K562 (cell line): ENCODE results near the gene KDM4C. TPM values are rescaled to one million over a fixed set of nuclear protein-coding genes. Genes with fewer than 3 reads are reported as not detected.

Experiments
- ATAC-seq: fragments of 200-7000 bp; cut with Tn5 transposase; 3 replicates; pipeline ENCODE4 v1.9.1; 2020; ENCODE audit warnings: moderate library complexity
- BruUV-seq: library from RNA; stranded (reverse); fragments of 400-500 nt; replicated peaks from 2 replicates; lab custom pipeline; 2021; lab: Mats Ljungman, UMichigan
- CTCF ChIA-PET: fragments of 300-600 bp; formaldehyde crosslinking; extraction: SDS; loops from one replicate; lab custom pipeline; 2021; ENCODE audit warnings: low intra/inter-chr PET ratio; lab: Yijun Ruan, JAX
- POLR2A ChIA-PET: fragments of 300-600, 350-650 bp; sonication (Branson Sonifier 250); formaldehyde crosslinking; extraction: SDS; loops from one replicate; lab custom pipeline; 2021; ENCODE audit warnings: antibody characterized with exemption, inconsistent platforms; lab: Yijun Ruan, JAX
- DNase-seq, 4 experiments: peaks; one replicate each; pipeline versions ENCODE4 v3.0.0 to v3.0.0-alpha.2; 2011 to 2018; ENCODE audit warnings: low spot score in 3 of 4, mixed read lengths in 3 of 4; ENCODE audit errors: extremely low read depth in 1 of 4
- FAIRE-seq: peaks from 2 replicates; lab custom pipeline; 2011; peaks lifted over from hg19 to GRCh38; lab: Jason Lieb, UNC
- H2AFZ ChIP-seq: 2 replicates; pipeline ENCODE4 v1.6.0; 2011; ENCODE audit warnings: low read depth, low read length, control low read depth, inconsistent platforms
- H3K27ac ChIP-seq: fragments of 200-600 bp; 3 replicates; pipeline ENCODE4 v1.8.0; 2011; ENCODE audit warnings: low read depth, mild to moderate bottlenecking, control low read depth, inconsistent platforms, low read length, moderate library complexity, mixed read lengths; ENCODE audit errors: extremely low read depth
- H3K27me3 ChIP-seq, 2 experiments: fragments of 300-600 bp in 1 of 2; 2 replicates in 1 of 2; 3 replicates in 1 of 2; pipeline versions ENCODE4 v1.6.0 to v1.8.0; 2011; ENCODE audit warnings: inconsistent platforms in 2 of 2, low read length in 2 of 2, mild to moderate bottlenecking in 1 of 2, mixed read lengths in 1 of 2, moderate library complexity in 1 of 2; ENCODE audit not compliant: control insufficient read depth in 2 of 2, insufficient read depth in 2 of 2
- H3K36me3 ChIP-seq: fragments of 300-600 bp; 3 replicates; pipeline ENCODE4 v1.8.0; 2011; ENCODE audit warnings: mild to moderate bottlenecking, low read length, inconsistent platforms; ENCODE audit not compliant: control insufficient read depth, insufficient read depth
- H3K4me1 ChIP-seq, 2 experiments: fragments of 200-600 bp in 1 of 2; replicated peaks in 1 of 2; 2 replicates in 1 of 2; 3 replicates in 1 of 2; pipeline versions ENCODE4 v1.5.1 to v1.8.0; 2011; ENCODE audit warnings: inconsistent platforms in 2 of 2, low read length in 2 of 2, mild to moderate bottlenecking in 1 of 2, mixed read lengths in 1 of 2, moderate library complexity in 1 of 2; ENCODE audit not compliant: control insufficient read depth in 2 of 2, insufficient read depth in 2 of 2
- H3K4me2 ChIP-seq: 2 replicates; pipeline ENCODE4 v1.6.1; 2011; ENCODE audit warnings: low read length, control low read depth, inconsistent platforms, mixed read lengths; ENCODE audit not compliant: insufficient read depth
- H3K4me3 ChIP-seq: fragments of 200-600 bp; sonication (generic), shearing (Covaris generic); 2 replicates; pipeline ENCODE4 v1.5.1; 2016; ENCODE audit warnings: control low read depth, inconsistent platforms
- H3K79me2 ChIP-seq: fragments of 200-600 bp; 3 replicates; pipeline ENCODE4 v1.8.0; 2011; ENCODE audit warnings: low read length, inconsistent platforms; ENCODE audit not compliant: control insufficient read depth, insufficient read depth
- H3K9ac ChIP-seq, 2 experiments: 2 replicates each; pipeline versions ENCODE4 v1.6.0 to v1.6.1; 2011; ENCODE audit warnings: low read depth in 2 of 2, low read length in 2 of 2, control low read depth in 1 of 2, inconsistent platforms in 1 of 2, mild to moderate bottlenecking in 1 of 2, mixed read lengths in 1 of 2; ENCODE audit not compliant: insufficient read depth in 1 of 2
- H3K9me1 ChIP-seq: one replicate; pipeline ENCODE4 v1.6.0; 2011; ENCODE audit warnings: inconsistent platforms, mild to moderate bottlenecking, low read length, moderate library complexity; ENCODE audit not compliant: control insufficient read depth, insufficient read depth
- H3K9me3 ChIP-seq: replicated peaks from 2 replicates; pipeline ENCODE4 v1.5.1; 2011; ENCODE audit warnings: low read depth, low read length, inconsistent platforms; ENCODE audit not compliant: control insufficient read depth, insufficient read depth
- H4K20me1 ChIP-seq: replicated peaks from 2 replicates; pipeline ENCODE4 v1.6.1; 2011; ENCODE audit warnings: low read length, inconsistent platforms, mixed read lengths; ENCODE audit not compliant: control insufficient read depth, insufficient read depth
- ELF1 ChIP-seq: fragments of 200-800 bp; sonication (Bioruptor generic); IDR thresholded peaks from 2 replicates; pipeline ENCODE4 v1.6.1; 2016; ENCODE audit warnings: missing genetic modification characterization, missing compliant biosample characterization
- HMG20B ChIP-seq: fragments of 250-450 bp; sonication (Bioruptor Pico); IDR thresholded peaks from 2 replicates; pipeline ENCODE4 v1.5.0; 2021; ENCODE audit warnings: mild to moderate bottlenecking
- NFE2L1 ChIP-seq: fragments of 450-650 bp; IDR thresholded peaks from 2 replicates; pipeline ENCODE4 v1.6.1; 2016; ENCODE audit warnings: missing genetic modification characterization, low read depth, mild to moderate bottlenecking, missing compliant biosample characterization, moderate library complexity, borderline replicate concordance
- NR2C1 ChIP-seq, 2 experiments: fragments of 450-650 bp; IDR thresholded peaks; 2 replicates each; pipeline ENCODE4 v1.6.1; 2017; ENCODE audit warnings: mild to moderate bottlenecking in 2 of 2, antibody characterized with exemption in 1 of 2, inconsistent platforms in 1 of 2, missing compliant biosample characterization in 1 of 2, missing genetic modification characterization in 1 of 2
- PTRF ChIP-seq: fragments of 450-650 bp; IDR thresholded peaks from 2 replicates; pipeline ENCODE4 v1.6.1; 2016; ENCODE audit warnings: mild to moderate bottlenecking, missing genetic modification characterization, missing compliant biosample characterization
- RBFOX2 ChIP-seq: fragments of 200-400 bp; formaldehyde crosslinking; IDR thresholded peaks from 2 replicates; pipeline ENCODE4 v1.6.1; 2017; ENCODE audit warnings: low read depth, mild to moderate bottlenecking, low read length, moderate library complexity
- SIRT6 ChIP-seq: IDR thresholded peaks from one replicate; pipeline ENCODE4 v1.6.1; 2012; ENCODE audit warnings: low read depth, mild to moderate bottlenecking, control low read depth, inconsistent platforms, low read length, moderate library complexity
- SPI1 ChIP-seq: IDR thresholded peaks from 2 replicates; pipeline ENCODE4 v1.6.1; 2011; ENCODE audit warnings: low read depth, low read length, control low read depth, borderline replicate concordance
- TCFL5 ChIP-seq: fragments of 250-450 bp; sonication (Bioruptor Pico); conservative IDR thresholded peaks from 2 replicates; pipeline ENCODE4 v1.6.1; 2021; ENCODE audit warnings: mild to moderate bottlenecking, moderate library complexity, matching md5 sums
- ZNF347 ChIP-seq: fragments of 450-650 bp; formaldehyde crosslinking; IDR thresholded peaks from 2 replicates; pipeline ENCODE4 v1.4.0; 2020; ENCODE audit warnings: low read depth, mild to moderate bottlenecking, moderate library complexity
- WGBS: fragments of 100-300 bp; shearing (Covaris generic); methylation state at CpG from one replicate; pipeline ENCODE4 v1.1.6; 2016; ENCODE audit warnings: low coverage, mixed read lengths; ENCODE audit not compliant: insufficient coverage; ENCODE audit errors: missing lambda C conversion rate; 5-methylcytosine and 5-hydroxymethylcytosine counted together
- in situ Hi-C: fragments of 300-500 bp; cut with MboI; formaldehyde crosslinking; loops from 4 replicates; pipeline ENCODE4 v1.15.0; 2018; ENCODE audit warnings: inconsistent platforms, mixed read lengths
- intact Hi-C: fragments of 100-400 bp; cut with micrococcal nuclease; formaldehyde crosslinking; loops from 2 replicates; pipeline ENCODE4 v1.14.2; 2022
- polyA plus RNA-seq, 8 experiments: library from polyadenylated mRNA; depleted of rRNA in 4 of 8; stranded (reverse) in 5 of 8; unstranded in 3 of 8; fragments of >200 nt; fragmentation: Nextera tagmentation in 2 of 8; fragmentation: Illumina TruSeq in 1 of 8; extraction: Ambion mirVana in 2 of 8; extraction: Trizol in 1 of 8; gene quantifications; 2 replicates each; pipeline versions ENCODE4 v1.2.1 to v1.2.3, GENCODE V29; 2011 to 2014; ENCODE audit warnings: inconsistent platforms in 1 of 8, missing spikeins in 1 of 8
- total RNA-seq, 7 experiments: library from RNA; depleted of rRNA in 6 of 7; stranded (reverse); fragments of >200 nt in 6 of 7; fragmentation: Illumina TruSeq in 2 of 7; extraction: Trizol in 2 of 7; gene quantifications; 2 replicates each; pipeline versions ENCODE4 v1.2.1 to v1.2.3, GENCODE V29; 2011 to 2021; ENCODE audit warnings: low replicate concordance in 1 of 7
- TF ChIP-seq, protein P1 (sequence below): fragments of 200-800 bp; sonication (Bioruptor generic); IDR thresholded peaks from 2 replicates; pipeline ENCODE4 v1.6.1; 2017; ENCODE audit warnings: missing genetic modification characterization, missing compliant biosample characterization
- TF ChIP-seq, protein P2 (sequence below), 3 experiments: fragments of 200-800 bp in 1 of 3; sonication (Bioruptor generic) in 1 of 3; sonication (generic) in 1 of 3; formaldehyde crosslinking in 1 of 3; IDR thresholded peaks; 2 replicates each; pipeline versions ENCODE4 v1.6.1 to v1.8.0; 2016 to 2022; ENCODE audit warnings: mild to moderate bottlenecking in 2 of 3, missing compliant biosample characterization in 2 of 3, missing genetic modification characterization in 2 of 3, missing genetic modification reagents in 1 of 3

Gene KDM4C
- total and polyA plus RNA-seq, 9 of the 15 experiments (the other 6 are each of a cell fraction or from before 2014, with no cell fraction given), result 5.4 to 17.0 (median 12.6) TPM

DNA sequence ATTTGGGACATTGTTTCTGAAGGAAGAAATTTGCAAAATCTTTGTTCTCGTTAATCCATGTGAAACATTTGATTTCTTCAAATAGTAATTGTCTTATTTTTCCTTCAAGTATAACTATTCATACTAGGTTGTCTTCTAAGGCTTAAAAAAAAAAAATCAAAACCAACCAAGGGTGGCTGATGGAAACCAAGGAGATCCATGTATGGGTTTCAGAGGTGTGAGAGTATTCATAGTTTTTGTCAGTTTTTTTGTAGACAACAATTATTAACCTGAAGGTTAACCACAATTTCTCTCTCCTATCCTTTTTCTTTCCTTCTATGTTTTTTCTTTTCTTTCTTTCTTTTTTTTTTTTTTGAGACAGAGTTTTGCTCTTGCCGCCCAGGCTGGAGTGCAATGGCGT lies 35.4 kb downstream of the KDM4C start:
- Histone ChIP-seq H3K27ac (no peak overlapping the region), H3K27me3 (no peaks in the 10 kb centered on the region), H3K4me2 (no peak overlapping the region), H2AFZ (no peak overlapping the region), H3K9me3 (no peaks in the 10 kb centered on the region), H3K4me1 (no peaks in the 10 kb centered on the region), H3K9me1 (no peaks in the 10 kb centered on the region), H3K9ac (no peak overlapping the region), H3K4me3 (no peak overlapping the region), H3K36me3 (peaks cover 8% of the 10 kb centered on the region; the same call in 1 of the 3 replicates), H4K20me1 (no peaks in the 10 kb centered on the region), H3K79me2 (peaks cover 23% of the 10 kb centered on the region)
- POLR2A ChIA-PET, result no interaction called here
- ATAC-seq (no peak), FAIRE-seq (no peak), DNase-seq (no peak)
- no TSS peak for BruUV-seq
- intact Hi-C loops, result no loop called here
- CTCF ChIA-PET, result no interaction called here
- TF ChIP-seq SIRT6, result no peak
- no peak for TF ChIP-seq ELF1
- no peak for TF ChIP-seq RBFOX2
- in situ Hi-C loops, result no loop called here
- WGBS, result 100% methylated on average over 1 of the region's 3 CpGs

DNA sequence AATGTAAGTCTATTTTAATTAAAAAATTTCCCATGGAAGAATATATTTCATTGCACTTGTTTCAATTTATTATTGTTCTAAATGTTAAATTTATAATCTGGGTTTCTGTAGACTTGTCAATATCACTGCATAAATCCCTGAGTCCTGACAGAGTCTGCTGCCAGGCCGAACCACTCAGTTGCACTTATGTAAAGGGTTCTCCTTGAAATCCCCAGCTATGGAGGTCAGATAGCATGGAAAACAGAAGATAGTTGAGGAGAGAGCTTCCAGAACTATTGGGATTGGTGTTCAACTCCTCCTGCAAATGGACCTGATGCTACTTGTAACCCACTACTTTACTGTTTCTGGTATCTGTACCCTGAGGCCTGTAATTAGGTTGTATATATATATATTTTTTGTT lies 37.2 kb downstream of the KDM4C start:
- Histone ChIP-seq H3K4me1 (no peaks in the 10 kb centered on the region; a peak in 1 of 5 replicates), H4K20me1 (no peaks in the 10 kb centered on the region), H3K9me3 (no peaks in the 10 kb centered on the region), H3K9me1 (no peaks in the 10 kb centered on the region), H3K27ac (no peak overlapping the region), H3K4me3 (no peak overlapping the region), H3K4me2 (no peak overlapping the region), H3K27me3 (no peaks in the 10 kb centered on the region), H3K36me3 (peaks cover 8% of the 10 kb centered on the region; the same call in 1 of the 3 replicates), H3K9ac (no peak overlapping the region), H3K79me2 (peaks cover 10% of the 10 kb centered on the region; the same call in 1 of the 3 replicates), H2AFZ (no peak overlapping the region)
- TSS peak; percentile 32 for BruUV-seq
- in situ Hi-C loops (no loop called here), intact Hi-C loops (no loop called here)
- ChIA-PET CTCF (no interaction called here), POLR2A (no interaction called here)
- no peak for ATAC-seq
- no peak for FAIRE-seq
- DNase-seq, result no peak
- WGBS, result 100% methylated on average over 1 of the region's 1 CpG
- TF ChIP-seq SPI1 (no peak), NR2C1 (IDR thresholded peaks at IDR 0.05) (no peak), NR2C1 (tag; IDR thresholded peaks at IDR 0.05) (no peak), HMG20B (CRISPR knock-in tag) (no peak), TCFL5 (CRISPR knock-in tag) (no peak), ZNF347 (CRISPR knock-in tag) (no peak), PTRF (tag) (no peak), NFE2L1 (tag) (no peak)
- TF ChIP-seq, protein P1, sequence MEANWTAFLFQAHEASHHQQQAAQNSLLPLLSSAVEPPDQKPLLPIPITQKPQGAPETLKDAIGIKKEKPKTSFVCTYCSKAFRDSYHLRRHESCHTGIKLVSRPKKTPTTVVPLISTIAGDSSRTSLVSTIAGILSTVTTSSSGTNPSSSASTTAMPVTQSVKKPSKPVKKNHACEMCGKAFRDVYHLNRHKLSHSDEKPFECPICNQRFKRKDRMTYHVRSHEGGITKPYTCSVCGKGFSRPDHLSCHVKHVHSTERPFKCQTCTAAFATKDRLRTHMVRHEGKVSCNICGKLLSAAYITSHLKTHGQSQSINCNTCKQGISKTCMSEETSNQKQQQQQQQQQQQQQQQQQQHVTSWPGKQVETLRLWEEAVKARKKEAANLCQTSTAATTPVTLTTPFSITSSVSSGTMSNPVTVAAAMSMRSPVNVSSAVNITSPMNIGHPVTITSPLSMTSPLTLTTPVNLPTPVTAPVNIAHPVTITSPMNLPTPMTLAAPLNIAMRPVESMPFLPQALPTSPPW (CRISPR knock-in tag), result no peak
- TF ChIP-seq, protein P2, sequence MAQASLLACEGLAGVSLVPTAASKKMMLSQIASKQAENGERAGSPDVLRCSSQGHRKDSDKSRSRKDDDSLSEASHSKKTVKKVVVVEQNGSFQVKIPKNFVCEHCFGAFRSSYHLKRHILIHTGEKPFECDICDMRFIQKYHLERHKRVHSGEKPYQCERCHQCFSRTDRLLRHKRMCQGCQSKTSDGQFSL (CRISPR knock-in tag; IDR thresholded peaks at IDR 0.05), result no peak
- TF ChIP-seq, protein P2 (tag; IDR thresholded peaks at IDR 0.05), result no peak
